Measurements from ENCODE around the gene TMEM163. TPM values are rescaled to one million over a fixed set of nuclear protein-coding genes. Genes with fewer than 3 reads are reported as not detected.

TMEM163 gene
- total RNA-seq, 2 donors from 2014 or later: 0.55 to 23.1 TPM

DNA sequence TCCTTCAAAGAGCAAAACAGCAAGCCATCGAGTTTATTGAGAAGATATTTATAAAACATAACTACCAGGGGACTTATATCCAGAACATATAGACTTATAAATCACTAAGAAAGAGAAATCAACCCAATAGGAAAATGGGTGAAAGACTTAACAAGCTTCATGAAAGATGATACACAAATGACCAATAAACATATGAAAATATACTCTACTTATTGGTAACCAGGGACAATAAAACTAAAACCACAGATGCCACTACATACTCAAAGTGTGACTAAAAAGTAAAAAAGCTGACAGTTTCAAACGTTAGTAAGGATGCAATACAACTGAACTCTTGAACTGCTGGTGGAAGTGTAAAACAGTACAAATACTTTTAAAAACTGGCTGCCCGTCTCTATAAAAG, 154.3 kb downstream of the TMEM163 start:
- Histone ChIP-seq H3K4me3 (no peak overlapping the region), H3K27ac (no peak overlapping the region), H3K36me3 (no peaks in the 10 kb centered on the region), H3K4me1 (replicated peaks) (no peaks in the 10 kb centered on the region), H3K27me3 (replicated peaks; ENCODE audit: insufficient read depth) (no peaks in the 10 kb centered on the region), H3K9me3 (no peaks in the 10 kb centered on the region)
- WGBS: 20% methylated on average over 3 of the region's 3 CpGs
- no peak for TF ChIP-seq POLR2A (IDR thresholded peaks at IDR 0.05)
- TF ChIP-seq POLR2AphosphoS5 (IDR thresholded peaks at IDR 0.05): no peak
- TF ChIP-seq CTCF (IDR thresholded peaks at IDR 0.05): no peak
- no peak for DNase-seq (ENCODE audit: low spot score)
- intact Hi-C loops (cut with DNase I): no loop called here

- WGBS: 33% methylated on average over 5 of the region's 5 CpGs
- DNase-seq (ENCODE audit: low spot score): no peak
- H3K36me3 ChIP-seq: no peaks in the 10 kb centered on the region
- H3K9me3 ChIP-seq: no peaks in the 10 kb centered on the region
- no peaks in the 10 kb centered on the region for H3K4me1 ChIP-seq (replicated peaks)
- no peaks in the 10 kb centered on the region for H3K27me3 ChIP-seq (replicated peaks; ENCODE audit: insufficient read depth)
- TF ChIP-seq POLR2A (IDR thresholded peaks at IDR 0.05) (no peak), POLR2AphosphoS5 (IDR thresholded peaks at IDR 0.05) (no peak), CTCF (IDR thresholded peaks at IDR 0.05) (no peak)
- H3K4me3 ChIP-seq: no peak overlapping the region
- intact Hi-C loops (cut with DNase I): no loop called here
- no peak overlapping the region for H3K27ac ChIP-seq
Observed at GRCh38 chr2:134558208-134558830, 160.5 kb downstream of the TMEM163 start.

DNA sequence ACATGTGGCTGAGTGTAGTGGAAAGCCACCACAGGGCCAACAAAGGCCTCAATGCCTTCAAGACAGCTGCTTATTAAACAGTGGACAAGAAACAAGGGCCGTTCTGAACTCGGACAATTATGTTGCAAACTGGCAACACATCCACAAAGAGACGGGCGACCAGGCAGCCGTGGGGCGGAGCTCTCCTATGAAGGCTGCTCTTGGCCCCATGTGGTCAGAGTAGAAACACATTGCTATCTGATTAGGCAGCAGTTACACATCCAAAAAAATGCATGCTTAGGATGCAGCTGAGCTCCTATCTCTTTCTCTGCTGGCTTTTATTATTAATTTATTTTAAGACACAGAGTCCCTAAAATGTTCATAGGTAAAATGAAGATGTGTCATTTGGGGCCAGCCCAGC, 163.4 kb downstream of the TMEM163 start:
- no peak for TF ChIP-seq CTCF (IDR thresholded peaks at IDR 0.05)
- TF ChIP-seq POLR2AphosphoS5 (IDR thresholded peaks at IDR 0.05): no peak
- TF ChIP-seq POLR2A (IDR thresholded peaks at IDR 0.05): no peak
- Histone ChIP-seq H3K36me3 (no peaks in the 10 kb centered on the region), H3K4me1 (replicated peaks) (no peaks in the 10 kb centered on the region), H3K4me3 (no peak overlapping the region), H3K27ac (no peak overlapping the region), H3K9me3 (no peaks in the 10 kb centered on the region), H3K27me3 (replicated peaks; ENCODE audit: insufficient read depth) (no peaks in the 10 kb centered on the region)
- no peak for DNase-seq (ENCODE audit: low spot score)
- intact Hi-C loops (cut with DNase I): no loop called here
- over 99% methylated on average over 6 of the region's 6 CpGs for WGBS

GRCh38 chr2:134553657-134554056, 165.1 kb downstream of the TMEM163 start:
- intact Hi-C loops (cut with DNase I): no loop called here
- TF ChIP-seq POLR2AphosphoS5 (IDR thresholded peaks at IDR 0.05) (no peak), CTCF (IDR thresholded peaks at IDR 0.05) (no peak), POLR2A (IDR thresholded peaks at IDR 0.05) (no peak)
- no peaks in the 10 kb centered on the region for H3K4me1 ChIP-seq (replicated peaks)
- H3K4me3 ChIP-seq: no peak overlapping the region
- no peaks in the 10 kb centered on the region for H3K27me3 ChIP-seq (replicated peaks; ENCODE audit: insufficient read depth)
- H3K36me3 ChIP-seq: no peaks in the 10 kb centered on the region
- no peak overlapping the region for H3K27ac ChIP-seq
- no peaks in the 10 kb centered on the region for H3K9me3 ChIP-seq
- WGBS: 85% methylated on average over 7 of the region's 7 CpGs
- DNase-seq (ENCODE audit: low spot score): no peak

GRCh38 chr2:134550566-134551164, 168.1 kb downstream of the TMEM163 start:
- 87% methylated on average over 13 of the region's 13 CpGs for WGBS
- TF ChIP-seq CTCF (IDR thresholded peaks at IDR 0.05): no peak
- no peak for TF ChIP-seq POLR2A (IDR thresholded peaks at IDR 0.05)
- TF ChIP-seq POLR2AphosphoS5 (IDR thresholded peaks at IDR 0.05): no peak
- H3K27ac ChIP-seq: no peak overlapping the region
- no peak overlapping the region for H3K4me3 ChIP-seq
- H3K36me3 ChIP-seq: no peaks in the 10 kb centered on the region
- H3K27me3 ChIP-seq (replicated peaks; ENCODE audit: insufficient read depth): no peaks in the 10 kb centered on the region
- intact Hi-C loops (cut with DNase I): no loop called here
- DNase-seq (ENCODE audit: low spot score): no peak
- no peaks in the 10 kb centered on the region for H3K9me3 ChIP-seq
- no peaks in the 10 kb centered on the region for H3K4me1 ChIP-seq (replicated peaks)
